Gastroesophageal sphincter (tissue), 3 donors: ENCODE results near the gene LCT.

Source experiments
- CTCF ChIP-seq, 4 experiments: fragments of 200-600 bp in 2 of 4; fragments of 450-650 bp in 2 of 4; sonication (generic) in 1 of 4; IDR thresholded peaks; one replicate each; pipeline ENCODE4 v1.5.1; 2017 to 2019; ENCODE audit warnings: antibody characterized with exemption in 4 of 4, mild to moderate bottlenecking in 2 of 4, moderate library complexity in 2 of 4
- POLR2A ChIP-seq, 2 donors: fragments of 450-650 bp; IDR thresholded peaks; one replicate each; pipeline ENCODE4 v1.6.1; 2017; ENCODE audit warnings: antibody characterized with exemption in 2 of 2, mild to moderate bottlenecking in 2 of 2, moderate library complexity in 1 of 2
- POLR2AphosphoS5 ChIP-seq: sonication (generic); formaldehyde crosslinking; IDR thresholded peaks from one replicate; pipeline ENCODE4 v1.6.1; 2017; ENCODE audit warnings: antibody characterized with exemption

GRCh38 chr2:135783439-135783838 is 53.5 kb downstream of the LCT start:
- no peak for TF ChIP-seq CTCF (IDR thresholded peaks at IDR 0.05)
- no peak for TF ChIP-seq POLR2A (IDR thresholded peaks at IDR 0.05)
- no peak for TF ChIP-seq POLR2AphosphoS5
